Measurements from ENCODE around the gene ELF2.

DNA sequence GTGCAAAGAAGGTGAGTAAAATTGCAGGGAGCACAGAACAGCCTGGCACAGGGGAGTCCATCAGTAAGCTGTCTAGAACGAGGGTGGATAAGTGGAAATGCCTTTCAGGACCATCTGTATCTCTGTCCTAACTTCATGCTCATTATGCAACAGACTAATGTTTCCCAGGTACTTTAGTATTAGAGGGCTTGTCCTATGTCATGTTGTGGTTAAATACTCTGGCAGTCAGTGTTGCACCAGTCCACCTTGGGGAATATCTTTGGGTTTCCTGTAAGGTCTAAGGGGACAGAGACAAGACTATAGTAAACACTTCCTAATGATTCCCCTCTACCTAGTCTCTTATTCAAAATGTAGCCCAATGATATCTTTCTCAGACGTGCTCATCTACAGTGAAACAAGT is 140.1 kb downstream of the ELF2 start:
- TF ChIP-seq CTCF (IDR thresholded peaks at IDR 0.05) (no peak), EZH2 (IDR thresholded peaks at IDR 0.05; ENCODE audit: borderline replicate concordance, insufficient read depth, low read depth, low read length, poor library complexity, severe bottlenecking) (no peak)
